CD14-positive monocyte (primary cell): ENCODE measurements around the gene GCC2. TPM values are rescaled to one million over a fixed set of nuclear protein-coding genes. Genes with fewer than 3 reads are reported as not detected.

Experiments used
- DNase-seq, 3 donors: peaks; one replicate each; pipeline ENCODE4 v3.0.0-alpha.2; 2011 to 2022
- H2AFZ ChIP-seq: 2 replicates; pipeline ENCODE4 v1.6.0; 2012; ENCODE audit warnings: mild to moderate bottlenecking, low read depth, low read length, inconsistent platforms; ENCODE audit not compliant: insufficient read depth, poor library complexity, severe bottlenecking
- H3K27ac ChIP-seq, 2 donors: 1 replicate in 1 of 2; 2 replicates in 1 of 2; pipeline ENCODE4 v1.5.1; 2012 to 2013; ENCODE audit warnings: low read length in 2 of 2, control low read depth in 1 of 2, inconsistent platforms in 1 of 2, low read depth in 1 of 2, mild to moderate bottlenecking in 1 of 2
- H3K27me3 ChIP-seq, 2 donors: one replicate each; pipeline versions ENCODE4 v1.6.0 to v1.6.1; 2011 to 2013; ENCODE audit warnings: low read length in 2 of 2; ENCODE audit not compliant: control insufficient read depth in 2 of 2, insufficient read depth in 2 of 2
- H3K36me3 ChIP-seq, 2 donors: replicated peaks in 1 of 2; 1 replicate in 1 of 2; 2 replicates in 1 of 2; pipeline versions ENCODE4 v1.5.1 to v1.6.1; 2012 to 2013; ENCODE audit warnings: low read length in 2 of 2, control low read depth in 1 of 2, inconsistent platforms in 1 of 2, mild to moderate bottlenecking in 1 of 2; ENCODE audit not compliant: insufficient read depth in 2 of 2, control insufficient read depth in 1 of 2
- H3K4me1 ChIP-seq, 2 donors: 1 replicate in 1 of 2; 2 replicates in 1 of 2; pipeline versions ENCODE4 v1.5.1 to v1.6.1; 2012 to 2013; ENCODE audit warnings: low read length in 2 of 2, control low read depth in 1 of 2, inconsistent platforms in 1 of 2, mild to moderate bottlenecking in 1 of 2, moderate library complexity in 1 of 2; ENCODE audit not compliant: insufficient read depth in 2 of 2, control insufficient read depth in 1 of 2
- H3K4me2 ChIP-seq: replicated peaks from 2 replicates; pipeline ENCODE3; 2012; ENCODE audit warnings: low read length, moderate library complexity, mild to moderate bottlenecking; ENCODE audit not compliant: poor library complexity, severe bottlenecking; ENCODE audit errors: extremely low read depth
- H3K4me3 ChIP-seq, 3 experiments: fragments of 200-600 bp in 1 of 3; sonication (generic) in 1 of 3; replicated peaks in 1 of 3; 1 replicate in 2 of 3; 2 replicates in 1 of 3; pipeline ENCODE4 v1.5.1; 2011 to 2013; ENCODE audit warnings: low read length in 3 of 3, mild to moderate bottlenecking in 3 of 3, control low read depth in 2 of 3, low read depth in 2 of 3, inconsistent platforms in 1 of 3, moderate library complexity in 1 of 3
- H3K79me2 ChIP-seq: 2 replicates; pipeline ENCODE4 v1.6.0; 2012; ENCODE audit warnings: mild to moderate bottlenecking, control low read depth, inconsistent platforms, low read length, moderate library complexity; ENCODE audit not compliant: insufficient read depth
- H3K9ac ChIP-seq: 2 replicates; pipeline ENCODE4 v1.6.0; 2017; ENCODE audit warnings: low read length, mild to moderate bottlenecking; ENCODE audit not compliant: insufficient read depth, poor library complexity, severe bottlenecking
- H3K9me3 ChIP-seq, 2 donors: replicated peaks in 1 of 2; 1 replicate in 1 of 2; 2 replicates in 1 of 2; pipeline versions ENCODE4 v1.5.1 to v1.6.1; 2012 to 2013; ENCODE audit warnings: low read length in 2 of 2, control low read depth in 1 of 2; ENCODE audit not compliant: control insufficient read depth in 1 of 2, insufficient read depth in 1 of 2
- H4K20me1 ChIP-seq: 2 replicates; pipeline ENCODE4 v1.6.0; 2012; ENCODE audit warnings: mild to moderate bottlenecking, low read length, control low read depth, moderate library complexity; ENCODE audit not compliant: insufficient read depth
- H3K27ac Mint-ChIP-seq, 7 donors: one replicate each; pipeline ENCODE4 v1.8.0; 2020; ENCODE audit warnings: mild to moderate bottlenecking in 7 of 7, mixed read lengths in 7 of 7, moderate library complexity in 6 of 7, inconsistent platforms in 2 of 7
- H3K27me3 Mint-ChIP-seq, 3 donors: one replicate each; pipeline ENCODE4 v1.8.0; 2021 to 2022; ENCODE audit warnings: low read depth in 3 of 3, mild to moderate bottlenecking in 3 of 3, mixed read lengths in 3 of 3, moderate library complexity in 3 of 3, inconsistent platforms in 1 of 3
- H3K36me3 Mint-ChIP-seq, 2 donors: one replicate each; pipeline ENCODE4 v1.8.0; 2020; ENCODE audit warnings: mixed read lengths in 2 of 2, inconsistent platforms in 1 of 2, mild to moderate bottlenecking in 1 of 2
- H3K4me1 Mint-ChIP-seq: one replicate; pipeline ENCODE4 v1.8.0; 2020; ENCODE audit warnings: mild to moderate bottlenecking, mixed read lengths
- H3K4me3 Mint-ChIP-seq, 2 donors: one replicate each; pipeline ENCODE4 v1.8.0; 2020; ENCODE audit warnings: mild to moderate bottlenecking in 2 of 2, mixed read lengths in 2 of 2, moderate library complexity in 1 of 2
- H3K9me3 Mint-ChIP-seq, 7 donors: one replicate each; pipeline ENCODE4 v1.8.0; 2020 to 2022; ENCODE audit warnings: mixed read lengths in 7 of 7, mild to moderate bottlenecking in 6 of 7, moderate library complexity in 6 of 7, inconsistent platforms in 2 of 7
- CTCF ChIP-seq: fragments of 200-600 bp; IDR thresholded peaks from one replicate; pipeline ENCODE4 v1.8.0; 2022; ENCODE audit warnings: antibody characterized with exemption, mild to moderate bottlenecking
- WGBS: methylation state at CpG from one replicate; pipeline ENCODE4 v1.1.5; 2013; ENCODE audit warnings: missing lambda C conversion rate; ENCODE audit not compliant: insufficient coverage; 5-methylcytosine and 5-hydroxymethylcytosine counted together
- intact Hi-C, 2 donors: fragments of 100-400 bp; cut with micrococcal nuclease; formaldehyde crosslinking; loops; one replicate each; pipeline versions ENCODE4 v1.15.0 to v1.15.1; 2023
- polyA plus RNA-seq, 3 donors: library from polyadenylated mRNA; depleted of rRNA in 1 of 3; unstranded in 2 of 3; stranded (reverse) in 1 of 3; fragments of 300-500 nt in 2 of 3; fragments of >200 nt in 1 of 3; fragmentation: Illumina TruSeq in 2 of 3; gene quantifications; 1 replicate in 2 of 3; 2 replicates in 1 of 3; pipeline ENCODE4 v1.2.3, GENCODE V29; 2012 to 2021

The GCC2 gene
- polyA plus RNA-seq, 3 donors = 6.0 to 13.7 (median 6.6) TPM

GRCh38 chr2:108458082-108458481 lies 9.1 kb downstream of the GCC2 start:
- H3K9me3 ChIP-seq = peaks cover 14% of the 10 kb centered on the region in 2 donors
- no peaks in the 10 kb centered on the region for H3K27me3 ChIP-seq
- H3K4me1 ChIP-seq = no peaks in the 10 kb centered on the region
- H2AFZ ChIP-seq = no peak overlapping the region
- H4K20me1 ChIP-seq = no peaks in the 10 kb centered on the region
- Mint-ChIP-seq H3K36me3 (peaks cover 78 to 93% of the 10 kb centered on the region in 2 donors), H3K27ac (no peak overlapping the region), H3K27me3 (no peaks in the 10 kb centered on the region), H3K4me1 (peaks cover 5% of the 10 kb centered on the region), H3K4me3 (no peak overlapping the region), H3K9me3 (peaks cover 19 to 42% (median 26%) of the 10 kb centered on the region in 7 donors)
- intact Hi-C loops = no loop called here
- no peak for TF ChIP-seq CTCF
- H3K36me3 ChIP-seq = peaks cover 68 to 89% of the 10 kb centered on the region in 2 donors
- no peak for DNase-seq
- no peak overlapping the region for H3K9ac ChIP-seq
- H3K4me3 ChIP-seq = no peak overlapping the region
- H3K27ac ChIP-seq = no peak overlapping the region
- H3K79me2 ChIP-seq = peaks cover 29% of the 10 kb centered on the region
- no CpG with 5 or more reads among the region's 3 CpGs for WGBS
- no peak overlapping the region for H3K4me2 ChIP-seq

- no peak overlapping the region for H2AFZ ChIP-seq
- no peak for TF ChIP-seq CTCF
- H3K4me2 ChIP-seq = no peak overlapping the region
- peaks cover 23 to 24% of the 10 kb centered on the region in 2 donors for H3K9me3 ChIP-seq
- peaks cover 69 to 91% of the 10 kb centered on the region in 2 donors for H3K36me3 ChIP-seq
- Mint-ChIP-seq H3K4me3 (no peak overlapping the region), H3K27me3 (no peaks in the 10 kb centered on the region), H3K4me1 (peaks cover 5% of the 10 kb centered on the region), H3K27ac (no peak overlapping the region), H3K36me3 (peaks cover 80 to 93% of the 10 kb centered on the region in 2 donors), H3K9me3 (peaks cover 21 to 48% (median 35%) of the 10 kb centered on the region in 7 donors)
- no peaks in the 10 kb centered on the region for H3K4me1 ChIP-seq
- no peak overlapping the region for H3K9ac ChIP-seq
- no CpG with 5 or more reads among the region's 1 CpG for WGBS
- H3K27ac ChIP-seq = no peak overlapping the region
- peaks cover 32% of the 10 kb centered on the region for H3K79me2 ChIP-seq
- DNase-seq = no peak
- intact Hi-C loops = no loop called here
- H4K20me1 ChIP-seq = peaks cover 9% of the 10 kb centered on the region
- H3K4me3 ChIP-seq = no peak overlapping the region
- H3K27me3 ChIP-seq = no peaks in the 10 kb centered on the region
Measured at GRCh38 chr2:108459441-108459840, 10.4 kb downstream of the GCC2 start.
